Ramos (cell line): Measurements from ENCODE around the gene NUP214.
"Not testable (repeated sequence)": the region's sequence is repeated elsewhere in the genome, so short reads cannot be mapped to it uniquely, and the experiment has no call there.

Experiments used
- in situ Hi-C: fragments of 300-500 bp; cut with MboI; formaldehyde crosslinking; loops from one replicate; pipeline ENCODE4 v1.14.3; 2022; ENCODE audit warnings: low sequenced_read_pairs; ENCODE audit not compliant: unreplicated experiment

Gene NUP214

GRCh38 chr9:131096269-131097125 lies 28.9 kb upstream of the NUP214 start, which contains the start of gene AIF1L:
Gene AIF1L, plus strand, starts transcription at chr9:131096531. Its CDS starts 99 bp downstream, at chr9:131096630.
- in situ Hi-C loops, result no loop called here

DNA sequence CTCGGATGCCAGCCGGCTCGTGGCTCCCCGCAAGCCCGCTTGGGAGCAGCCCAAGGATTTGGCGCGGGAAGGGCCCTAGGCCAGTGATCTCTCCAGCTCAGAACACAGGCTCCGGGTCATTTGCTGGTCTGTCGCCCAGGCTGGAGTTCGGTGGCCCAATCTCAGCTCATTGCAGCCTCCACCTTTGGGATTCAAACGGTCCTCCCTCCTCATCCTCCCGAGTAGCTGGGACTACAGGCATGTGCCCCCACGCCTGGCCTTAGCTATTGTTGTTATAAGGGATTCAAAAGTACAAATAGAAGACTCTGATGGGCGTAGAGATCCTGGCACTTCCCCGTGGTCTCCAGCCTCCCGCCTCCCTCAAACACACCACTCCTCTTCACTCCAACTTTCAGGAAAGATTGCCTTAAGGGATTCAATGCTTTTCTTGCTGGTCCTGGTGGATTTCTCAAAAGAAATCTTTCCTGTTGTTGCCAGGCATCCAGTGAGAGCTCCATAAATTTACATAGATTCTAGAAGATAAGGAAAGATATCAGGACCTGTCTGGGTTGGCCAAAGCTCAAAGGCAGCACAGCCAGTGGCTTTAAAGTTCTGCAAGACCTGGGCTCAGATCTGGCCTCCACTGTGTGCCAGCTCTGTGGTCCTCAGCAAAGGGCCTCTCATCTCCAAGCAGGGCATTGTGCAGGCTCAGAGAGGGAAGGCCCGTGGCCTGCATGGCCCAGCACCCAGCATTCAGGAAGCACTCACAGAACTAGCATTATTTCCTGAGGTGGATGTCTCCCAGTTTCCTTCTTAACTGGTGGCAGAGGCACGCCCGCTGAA lies 28.0 kb upstream of the NUP214 start:
- in situ Hi-C loops, result no loop called here

- in situ Hi-C loops, result no loop called here
Observed at GRCh38 chr9:131097948-131098278, 27.5 kb upstream of the NUP214 start.

- in situ Hi-C loops, result no loop called here
Observed at GRCh38 chr9:131098391-131099101, 26.8 kb upstream of the NUP214 start.

GRCh38 chr9:131099102-131099606 lies 26.2 kb upstream of the NUP214 start:
- in situ Hi-C loops, result no loop called here

DNA sequence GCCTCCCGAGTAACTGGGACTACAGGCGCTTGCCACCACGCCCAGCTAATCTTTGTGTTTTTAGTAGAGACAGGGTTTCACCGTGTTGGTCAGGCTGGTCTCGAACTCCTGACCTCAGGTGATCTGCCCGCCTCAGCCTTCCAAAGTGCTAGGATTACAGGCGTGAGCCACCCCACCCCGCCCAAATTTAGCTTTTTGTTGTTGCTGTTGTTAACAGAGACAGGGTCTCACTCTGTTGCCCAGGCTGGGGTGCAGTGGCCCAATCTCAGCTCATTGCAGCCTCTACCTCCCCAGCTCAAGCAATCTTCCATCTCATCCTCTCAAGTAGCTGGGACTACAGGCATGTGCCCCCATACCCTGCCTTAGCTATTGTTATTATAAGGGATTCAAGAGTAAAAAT lies 25.5 kb upstream of the NUP214 start:
- in situ Hi-C loops, result not testable (repeated sequence)

DNA sequence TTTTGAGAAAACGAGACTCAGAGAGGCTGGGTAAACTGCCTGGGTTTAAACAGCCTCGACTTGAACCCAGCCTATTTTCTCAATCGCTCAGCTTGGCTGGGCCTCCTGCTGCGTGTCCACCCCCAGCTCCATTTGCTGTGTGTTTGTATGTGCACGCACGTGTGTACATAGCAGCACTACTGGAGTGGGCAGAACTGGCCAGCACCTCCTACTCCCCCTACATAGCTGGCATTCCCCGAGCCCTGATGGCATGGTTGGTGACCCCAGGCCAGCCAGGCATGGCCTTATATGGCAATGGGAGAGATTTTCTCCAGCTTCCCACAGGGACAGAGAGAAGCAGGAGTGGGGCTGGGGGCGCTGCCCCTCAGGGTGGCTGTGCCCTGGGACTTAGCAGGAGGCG lies 24.9 kb upstream of the NUP214 start:
- in situ Hi-C loops, result no loop called here

- in situ Hi-C loops, result no loop called here
Observed at GRCh38 chr9:131101207-131101964, 24.0 kb upstream of the NUP214 start.

- in situ Hi-C loops, result no loop called here
Observed at GRCh38 chr9:131103024-131103423, 22.4 kb upstream of the NUP214 start.

DNA sequence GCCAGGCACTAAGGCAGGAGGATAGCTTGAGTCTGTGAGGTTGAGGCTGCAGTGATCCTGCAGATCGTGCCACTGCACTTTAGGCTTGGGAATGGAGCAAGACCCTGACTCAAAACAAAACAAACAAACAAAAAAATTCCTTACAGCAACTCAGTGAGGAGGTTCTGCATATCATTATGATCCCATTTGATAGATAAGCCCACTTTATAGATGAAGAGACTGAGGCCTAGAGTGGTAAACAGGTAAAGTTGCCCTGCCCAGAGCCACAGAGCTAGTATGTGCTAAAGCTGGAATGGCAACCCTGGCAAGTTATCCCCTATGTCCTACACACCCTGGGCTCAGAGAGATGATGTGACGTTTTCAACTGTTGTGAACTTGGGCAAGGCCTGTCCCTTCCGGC lies 21.9 kb upstream of the NUP214 start:
- in situ Hi-C loops, result no loop called here

DNA sequence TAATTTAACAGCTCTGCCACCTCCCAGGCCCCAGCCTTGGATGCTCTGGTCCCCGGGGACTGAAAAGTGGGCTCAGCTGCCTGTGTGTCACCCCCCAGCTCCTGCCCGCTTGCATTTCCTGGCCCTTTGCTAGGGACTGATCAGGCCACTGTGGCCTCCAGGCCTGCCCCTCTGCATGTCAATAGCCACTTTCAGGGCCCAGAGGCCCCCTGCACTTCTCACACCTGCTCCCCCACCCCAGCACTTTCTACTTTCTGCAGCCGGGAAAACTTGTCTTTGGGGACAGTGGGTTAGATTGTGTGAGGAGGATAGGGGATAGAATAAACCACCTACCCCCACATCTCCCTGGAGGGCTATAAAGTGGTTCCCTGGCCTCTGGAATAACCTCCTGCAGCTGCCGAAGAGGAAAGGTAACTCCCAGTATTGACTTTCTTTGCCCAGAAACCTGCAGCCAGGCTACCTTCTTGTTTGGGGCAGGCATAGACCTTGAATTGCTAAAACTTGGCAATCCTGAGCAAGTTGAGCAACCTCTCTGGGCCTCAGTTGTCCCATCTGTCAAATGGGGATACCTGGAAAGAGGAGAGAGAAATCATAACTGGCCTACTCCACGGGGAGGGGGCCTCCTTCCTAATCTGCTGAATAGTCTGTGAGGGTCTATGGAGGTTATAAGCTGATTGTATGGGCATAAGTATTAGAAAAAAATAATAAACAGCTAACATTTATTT lies 21.2 kb upstream of the NUP214 start:
- in situ Hi-C loops, result no loop called here

DNA sequence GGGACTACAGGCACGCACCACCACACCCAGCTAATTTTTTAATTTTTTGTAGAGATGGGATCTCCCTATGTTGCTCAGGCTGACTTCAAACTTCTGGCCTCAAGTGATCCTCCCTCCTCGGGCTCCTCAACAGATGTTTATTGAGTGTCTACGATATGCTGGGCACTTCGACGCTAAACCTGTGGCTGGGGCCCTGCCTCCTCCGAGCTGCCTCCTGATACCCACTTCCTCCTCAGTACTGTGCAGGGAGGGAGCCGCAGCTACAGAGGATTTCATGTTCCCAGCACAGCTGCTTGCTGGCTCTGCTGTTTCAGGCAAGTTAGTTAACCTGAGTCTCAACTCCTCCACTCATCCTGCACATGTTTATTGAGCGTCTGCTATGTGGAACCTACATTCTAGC lies 19.4 kb upstream of the NUP214 start:
- in situ Hi-C loops, result no loop called here

GRCh38 chr9:131107760-131108159 lies 17.6 kb upstream of the NUP214 start:
- in situ Hi-C loops, result no loop called here

DNA sequence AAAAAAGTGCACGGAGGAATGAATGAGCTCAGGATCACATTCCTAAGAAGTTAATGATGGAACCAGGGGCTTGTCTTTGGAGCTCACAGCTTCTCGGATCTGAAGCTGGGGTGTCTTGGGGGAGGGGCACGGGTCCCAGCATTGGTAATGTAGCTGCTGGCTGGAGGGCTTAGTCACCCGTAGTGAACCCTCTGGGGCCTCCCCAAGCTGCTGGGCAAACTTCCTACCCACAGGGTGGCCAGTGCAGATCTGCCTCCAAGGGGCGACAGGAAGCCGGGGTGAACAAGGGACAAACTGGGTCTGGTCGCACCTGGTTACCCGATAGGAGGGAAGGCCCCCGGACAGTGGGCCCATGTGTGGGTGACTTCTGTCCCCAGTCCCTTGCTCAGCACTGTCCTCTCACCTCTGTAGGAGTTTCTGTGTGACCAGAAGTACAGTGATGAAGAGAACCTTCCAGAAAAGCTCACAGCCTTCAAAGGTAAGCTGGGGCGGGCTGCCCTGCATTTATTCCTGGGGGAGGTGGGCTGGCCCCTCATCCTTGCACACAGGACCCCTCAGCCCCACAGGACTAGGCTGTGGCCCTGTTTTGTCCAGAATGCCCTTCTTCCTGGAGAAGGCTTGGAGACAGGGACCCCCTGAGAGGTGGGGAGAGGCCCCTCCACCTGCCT lies 14.1 kb upstream of the NUP214 start:
- in situ Hi-C loops, result no loop called here

DNA sequence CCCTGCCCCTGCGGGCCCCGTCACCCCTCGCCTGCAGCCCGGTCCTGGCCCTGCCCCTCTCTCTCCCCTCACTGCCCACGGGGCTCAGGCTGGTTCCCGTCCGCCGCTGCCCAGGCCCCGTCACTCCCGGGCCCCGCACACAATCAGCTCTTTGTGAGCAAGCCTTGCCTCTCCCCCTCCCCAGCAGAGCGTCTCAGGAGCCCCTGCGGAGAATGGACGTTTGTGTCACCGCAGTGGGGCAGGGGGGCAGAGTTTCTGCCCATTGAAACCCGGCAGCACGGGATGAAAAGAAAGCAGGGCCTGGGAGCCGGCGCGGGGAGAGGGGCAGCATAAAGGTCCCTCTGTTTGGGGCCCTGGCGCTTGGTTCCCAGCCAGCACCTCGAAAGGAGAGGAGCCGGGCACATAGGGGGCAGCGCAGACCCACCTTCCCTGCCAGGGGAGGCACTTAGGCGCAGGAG lies 13.5 kb upstream of the NUP214 start:
- in situ Hi-C loops, result no loop called here

DNA sequence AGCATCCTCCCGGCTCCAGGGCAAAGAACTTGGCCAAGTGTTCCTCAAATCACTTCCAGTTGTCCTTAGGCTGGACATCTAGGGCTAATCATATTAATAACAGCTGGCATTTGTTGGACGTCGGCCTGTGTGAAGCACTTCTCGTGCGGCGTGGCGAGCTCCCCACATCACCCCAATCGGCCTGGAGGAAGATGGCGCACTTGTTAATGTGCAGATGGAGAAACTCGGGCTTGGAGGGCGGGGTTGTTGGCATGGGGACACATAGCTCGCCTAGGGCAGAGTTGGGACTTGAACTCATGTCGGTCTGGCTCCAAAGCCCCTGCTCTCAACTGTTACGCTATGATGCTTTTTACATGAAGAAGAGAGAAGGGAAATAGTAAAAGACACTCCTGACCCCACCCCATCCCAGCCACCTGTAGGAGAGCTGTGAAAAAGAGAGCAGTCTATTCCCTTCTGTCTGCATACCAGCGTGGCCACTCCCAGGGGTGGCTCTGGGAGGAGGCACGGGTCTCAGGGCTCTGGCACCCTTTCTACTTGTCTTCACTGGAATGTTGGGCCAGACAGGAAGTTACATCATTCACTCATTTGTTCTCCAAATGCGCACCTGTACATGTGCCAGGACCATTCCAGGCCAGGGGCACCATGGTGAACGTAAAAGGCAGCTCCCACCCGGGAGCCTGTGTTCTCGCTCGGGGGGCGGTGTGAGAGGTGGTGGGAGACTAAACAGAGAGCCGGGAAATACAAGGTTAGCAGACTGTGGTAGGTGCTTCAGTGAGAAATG lies 12.8 kb upstream of the NUP214 start:
- in situ Hi-C loops, result no loop called here

DNA sequence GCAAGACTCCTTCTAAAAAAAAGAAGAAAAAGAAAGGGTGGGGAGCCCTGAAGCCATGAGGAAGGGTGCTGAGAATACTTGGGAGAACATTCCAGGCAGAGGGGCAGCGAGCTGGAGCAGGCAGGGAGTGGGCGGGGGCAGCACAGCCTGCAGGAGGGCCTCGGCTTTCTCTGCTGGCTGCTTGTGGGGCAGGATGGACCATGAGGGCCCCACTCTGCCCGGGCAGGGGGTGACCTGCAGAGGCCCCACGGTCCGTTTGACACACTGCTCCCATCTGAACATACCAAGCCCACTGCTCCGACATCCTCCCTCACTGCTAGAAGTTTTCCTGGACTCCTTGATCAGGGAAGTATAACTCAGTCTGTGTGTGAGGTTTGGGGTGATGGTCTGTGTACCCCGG lies 11.7 kb upstream of the NUP214 start:
- in situ Hi-C loops, result no loop called here

DNA sequence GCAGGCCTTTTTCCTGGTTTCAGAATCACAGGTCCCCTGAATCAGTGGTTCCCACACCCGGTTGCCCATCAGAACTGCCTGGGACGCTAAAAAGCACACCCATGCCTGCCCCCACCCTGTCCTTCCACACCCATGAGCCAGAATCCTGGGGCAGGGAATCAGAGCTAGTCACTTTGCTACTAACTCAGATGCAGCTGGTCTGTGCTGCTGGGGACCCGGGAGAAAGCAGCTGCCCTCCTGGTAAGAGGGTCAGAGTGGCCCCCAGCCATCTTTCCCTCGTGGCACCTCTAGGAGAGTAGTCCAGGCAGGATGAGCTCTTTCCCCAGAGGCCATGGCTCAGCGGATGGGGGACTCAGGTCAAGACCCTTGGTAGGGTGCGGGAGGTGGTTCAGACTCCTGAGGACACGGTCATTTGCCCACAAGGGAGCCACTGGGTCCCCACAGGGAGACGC lies 11.3 kb upstream of the NUP214 start:
- in situ Hi-C loops, result no loop called here
